Endodermal cell (in vitro differentiated cells): ENCODE data around the gene PECR. TPM values are rescaled to one million over a fixed set of nuclear protein-coding genes. Genes with fewer than 3 reads are reported as not detected.

Source experiments
- DNase-seq: peaks from one replicate; pipeline ENCODE4 v3.0.0-alpha.2; 2017
- H3K27ac ChIP-seq: 2 replicates; pipeline ENCODE4 v1.5.1; 2013; ENCODE audit warnings: mild to moderate bottlenecking, low read depth, low read length, moderate library complexity
- H3K27me3 ChIP-seq: 2 replicates; pipeline ENCODE4 v1.6.1; 2013; ENCODE audit warnings: mild to moderate bottlenecking, low read length, moderate library complexity; ENCODE audit not compliant: insufficient read depth, control insufficient read depth, poor library complexity, severe bottlenecking
- H3K36me3 ChIP-seq: 2 replicates; pipeline ENCODE4 v1.7.0; 2013; ENCODE audit warnings: mild to moderate bottlenecking, low read length, moderate library complexity; ENCODE audit not compliant: control insufficient read depth, insufficient read depth
- H3K4me1 ChIP-seq: one replicate; pipeline ENCODE4 v1.7.0; 2013; ENCODE audit warnings: low read length; ENCODE audit not compliant: control insufficient read depth, insufficient read depth
- H3K4me3 ChIP-seq: 2 replicates; pipeline ENCODE4 v1.5.1; 2013; ENCODE audit warnings: mild to moderate bottlenecking, low read length, moderate library complexity
- H3K9ac ChIP-seq: 2 replicates; pipeline ENCODE4 v1.6.1; 2013; ENCODE audit warnings: mild to moderate bottlenecking, low read length, moderate library complexity; ENCODE audit not compliant: poor library complexity, severe bottlenecking; ENCODE audit errors: extremely low read depth
- H3K9me3 ChIP-seq: 2 replicates; pipeline ENCODE4 v1.6.1; 2013; ENCODE audit warnings: mild to moderate bottlenecking, low read length, moderate library complexity; ENCODE audit not compliant: control insufficient read depth
- H3K27ac Mint-ChIP-seq: 2 replicates; pipeline ENCODE4 v1.8.0; 2020; ENCODE audit warnings: mixed read lengths
- H3K27me3 Mint-ChIP-seq: 2 replicates; pipeline ENCODE4 v1.8.0; 2021; ENCODE audit warnings: mild to moderate bottlenecking, mixed read lengths; ENCODE audit not compliant: insufficient read depth
- H3K36me3 Mint-ChIP-seq: 2 replicates; pipeline ENCODE4 v1.8.0; 2020; ENCODE audit warnings: low read depth, mixed read lengths
- H3K4me1 Mint-ChIP-seq: 2 replicates; pipeline ENCODE4 v1.8.0; 2020; ENCODE audit warnings: mixed read lengths
- H3K4me3 Mint-ChIP-seq: 2 replicates; pipeline ENCODE4 v1.8.0; 2020; ENCODE audit warnings: mild to moderate bottlenecking, moderate library complexity, mixed read lengths
- H3K9me3 Mint-ChIP-seq: 2 replicates; pipeline ENCODE4 v1.8.0; 2020; ENCODE audit warnings: mild to moderate bottlenecking, mixed read lengths
- WGBS, 2 experiments: methylation state at CpG; one replicate each; pipeline versions ENCODE4 v1.1.5 to v1.1.7; 2013; ENCODE audit warnings: missing lambda C conversion rate in 2 of 2, mixed read lengths in 1 of 2; ENCODE audit not compliant: insufficient coverage in 1 of 2, insufficient read length in 1 of 2; 5-methylcytosine and 5-hydroxymethylcytosine counted together
- total RNA-seq, 2 donors: library from RNA; stranded (reverse); fragmentation: NEBNext Ultra II Directional in 1 of 2; extraction: Animal tissue kit (Norgen Biotek cat#: 25700) in 1 of 2; gene quantifications; 2 replicates in 1 of 2; 3 replicates in 1 of 2; pipeline ENCODE4 v1.2.1, GENCODE V29; 2021
- TF ChIP-seq, protein P1 (sequence below): fragments of 200-600 bp; sonication (generic); conservative IDR thresholded peaks from 2 replicates; pipeline ENCODE4 v1.5.0; 2021; ENCODE audit warnings: antibody characterized with exemption, mild to moderate bottlenecking

The PECR gene
- total RNA-seq, 2 donors from 2014 or later = 12.5 to 17.0 TPM

DNA sequence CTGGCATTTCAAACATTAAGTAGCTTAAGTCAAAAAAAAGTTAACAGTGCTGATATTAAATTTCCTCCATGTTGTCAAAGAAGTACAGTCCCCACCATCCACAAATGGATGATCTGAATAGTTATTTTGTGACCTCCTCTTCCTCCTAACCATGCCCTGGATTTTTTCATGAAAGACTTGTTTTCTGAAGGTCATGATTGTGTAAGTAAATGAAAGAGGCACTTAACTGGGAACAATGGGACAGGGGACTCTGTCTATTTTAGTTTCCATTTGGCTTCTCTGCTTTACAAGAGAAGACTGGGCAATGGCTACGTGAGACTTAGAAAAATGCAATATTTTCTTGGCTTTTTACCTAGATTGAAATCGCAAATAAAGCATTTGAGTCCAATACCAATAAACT lies 32.2 kb downstream of the PECR start:
- Mint-ChIP-seq H3K9me3 (peaks cover 8% of the 10 kb centered on the region), H3K4me1 (no peaks in the 10 kb centered on the region), H3K36me3 (peaks cover 31% of the 10 kb centered on the region), H3K27ac (no peak overlapping the region), H3K4me3 (no peak overlapping the region), H3K27me3 (no peaks in the 10 kb centered on the region)
- TF ChIP-seq, protein P1, sequence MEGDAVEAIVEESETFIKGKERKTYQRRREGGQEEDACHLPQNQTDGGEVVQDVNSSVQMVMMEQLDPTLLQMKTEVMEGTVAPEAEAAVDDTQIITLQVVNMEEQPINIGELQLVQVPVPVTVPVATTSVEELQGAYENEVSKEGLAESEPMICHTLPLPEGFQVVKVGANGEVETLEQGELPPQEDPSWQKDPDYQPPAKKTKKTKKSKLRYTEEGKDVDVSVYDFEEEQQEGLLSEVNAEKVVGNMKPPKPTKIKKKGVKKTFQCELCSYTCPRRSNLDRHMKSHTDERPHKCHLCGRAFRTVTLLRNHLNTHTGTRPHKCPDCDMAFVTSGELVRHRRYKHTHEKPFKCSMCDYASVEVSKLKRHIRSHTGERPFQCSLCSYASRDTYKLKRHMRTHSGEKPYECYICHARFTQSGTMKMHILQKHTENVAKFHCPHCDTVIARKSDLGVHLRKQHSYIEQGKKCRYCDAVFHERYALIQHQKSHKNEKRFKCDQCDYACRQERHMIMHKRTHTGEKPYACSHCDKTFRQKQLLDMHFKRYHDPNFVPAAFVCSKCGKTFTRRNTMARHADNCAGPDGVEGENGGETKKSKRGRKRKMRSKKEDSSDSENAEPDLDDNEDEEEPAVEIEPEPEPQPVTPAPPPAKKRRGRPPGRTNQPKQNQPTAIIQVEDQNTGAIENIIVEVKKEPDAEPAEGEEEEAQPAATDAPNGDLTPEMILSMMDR = no peak
- 98 to 100% methylated on average over 1 to 2 of the region's 2 CpGs for WGBS, 2 experiments
- Histone ChIP-seq H3K27ac (no peak overlapping the region), H3K36me3 (peaks cover 14% of the 10 kb centered on the region), H3K4me3 (no peak overlapping the region), H3K9ac (no peak overlapping the region), H3K27me3 (no peaks in the 10 kb centered on the region), H3K4me1 (no peaks in the 10 kb centered on the region), H3K9me3 (peaks cover 10% of the 10 kb centered on the region)
- DNase-seq = no peak

DNA sequence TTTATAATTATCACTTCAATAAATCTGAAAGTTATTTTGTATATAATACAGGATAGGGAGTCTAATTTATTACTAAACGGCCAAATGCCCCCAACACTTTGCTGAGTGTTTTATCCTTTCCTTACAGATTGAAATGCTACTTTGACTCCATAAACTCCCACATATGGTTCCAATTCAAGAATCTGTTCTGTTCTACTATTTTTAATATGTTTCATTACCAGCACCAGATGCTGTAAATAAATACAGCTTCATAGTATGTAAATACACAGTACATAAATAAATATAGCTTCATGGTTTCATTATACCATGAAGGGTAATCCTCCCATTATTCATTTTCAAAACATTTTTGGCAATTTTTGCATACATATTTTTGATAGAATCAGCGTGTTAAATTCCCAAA lies 34.2 kb downstream of the PECR start:
- H3K27ac Mint-ChIP-seq = no peak overlapping the region
- WGBS, 2 experiments = 100% methylated on average over 2 of the region's 2 CpGs; no CpG with 5 or more reads in 1 of the 2 experiments
- peaks cover 6% of the 10 kb centered on the region for H3K9me3 ChIP-seq
- H3K4me3 Mint-ChIP-seq = no peak overlapping the region
- H3K9me3 Mint-ChIP-seq = peaks cover 5% of the 10 kb centered on the region
- H3K4me1 ChIP-seq = no peaks in the 10 kb centered on the region
- peaks cover 36% of the 10 kb centered on the region for H3K36me3 Mint-ChIP-seq
- H3K36me3 ChIP-seq = peaks cover 24% of the 10 kb centered on the region
- no peak overlapping the region for H3K4me3 ChIP-seq
- no peak for DNase-seq
- H3K27me3 Mint-ChIP-seq = no peaks in the 10 kb centered on the region
- H3K27ac ChIP-seq = no peak overlapping the region
- TF ChIP-seq, protein P1 = no peak
- no peaks in the 10 kb centered on the region for H3K4me1 Mint-ChIP-seq
- H3K9ac ChIP-seq = no peak overlapping the region
- no peaks in the 10 kb centered on the region for H3K27me3 ChIP-seq

DNA sequence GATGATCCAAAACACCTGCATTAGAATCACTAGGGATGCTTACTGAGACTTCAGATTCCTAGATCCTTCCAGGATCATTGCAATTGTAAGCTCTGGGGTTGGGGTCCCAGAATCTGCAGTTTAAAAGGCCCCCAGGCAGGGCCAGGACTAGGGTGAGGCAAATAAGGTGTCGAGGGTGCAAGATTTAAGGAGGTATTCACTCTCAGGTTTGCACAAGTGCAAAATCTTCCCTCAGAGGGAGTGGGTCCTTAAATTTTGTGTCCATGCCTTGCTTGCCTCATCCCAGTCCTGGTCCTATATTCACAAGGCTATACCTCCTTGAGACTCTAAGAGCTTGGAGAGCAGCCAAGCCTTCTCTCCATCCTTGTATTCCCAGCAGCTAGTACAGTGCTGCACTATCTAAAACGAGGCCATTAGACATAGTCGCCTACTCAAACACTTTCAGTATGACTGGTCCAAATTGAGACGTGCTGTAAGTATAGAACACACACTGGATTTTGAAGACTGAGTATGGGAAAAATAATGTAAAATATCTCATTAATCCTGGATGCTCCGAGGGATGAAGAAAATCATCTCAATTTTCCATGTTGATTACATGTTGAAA lies 36.6 kb downstream of the PECR start:
- no peak overlapping the region for H3K4me3 Mint-ChIP-seq
- H3K27me3 Mint-ChIP-seq = no peaks in the 10 kb centered on the region
- H3K4me1 Mint-ChIP-seq = peaks cover under 1% of the 10 kb centered on the region
- H3K4me3 ChIP-seq = no peak overlapping the region
- 96 to 100% methylated on average over 4 to 5 of the region's 5 CpGs for WGBS, 2 experiments
- H3K36me3 ChIP-seq = peaks cover 29% of the 10 kb centered on the region
- TF ChIP-seq, protein P1 = no peak
- peaks cover 23% of the 10 kb centered on the region for H3K36me3 Mint-ChIP-seq
- no peaks in the 10 kb centered on the region for H3K27me3 ChIP-seq
- H3K9me3 Mint-ChIP-seq = no peaks in the 10 kb centered on the region
- no peak for DNase-seq
- no peak overlapping the region for H3K27ac Mint-ChIP-seq
- H3K9me3 ChIP-seq = no peaks in the 10 kb centered on the region
- no peak overlapping the region for H3K27ac ChIP-seq
- no peak overlapping the region for H3K9ac ChIP-seq
- H3K4me1 ChIP-seq = no peaks in the 10 kb centered on the region
